ENCODE data around the gene SUN3.

The SUN3 gene

DNA sequence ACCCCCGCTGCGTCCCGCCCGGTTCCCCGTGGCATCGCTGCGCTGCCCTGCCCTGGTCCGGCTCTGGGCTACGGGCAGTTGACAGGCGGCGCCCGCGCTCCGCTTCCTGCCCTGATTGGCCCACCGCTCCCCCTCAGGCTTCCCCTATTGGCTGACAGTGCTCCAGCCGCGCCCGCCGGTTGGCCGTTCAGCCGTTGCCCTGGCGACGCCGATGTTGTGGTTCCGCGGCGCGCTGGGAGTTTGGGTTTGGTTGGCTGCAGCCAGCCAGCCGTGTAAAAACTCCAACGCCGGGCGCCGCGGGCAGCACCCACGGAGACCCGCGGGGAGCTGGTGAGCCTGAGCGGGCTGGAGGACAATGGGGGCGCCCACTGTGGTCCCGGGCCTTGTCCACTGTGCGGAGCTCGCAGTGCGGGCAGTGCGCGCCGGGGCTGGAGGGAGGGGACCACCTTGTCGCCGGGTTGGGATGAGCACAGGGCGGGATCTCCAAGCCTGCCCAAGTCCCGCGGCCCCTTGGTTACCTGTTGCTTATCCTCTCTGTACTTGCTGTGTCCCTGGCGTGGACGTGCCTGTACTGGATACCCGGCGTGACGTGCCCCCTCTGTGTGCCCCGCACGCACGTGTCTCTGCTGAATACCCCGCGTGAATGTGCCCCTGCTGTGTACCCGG is 6.5 kb upstream of the SUN3 start, which contains the start of gene C7orf57:
Gene C7orf57 (plus strand): TSS at position 243 of the 666 bp plus-strand sequence. CDS start 766 bp downstream, outside the sequence.
- Histone ChIP-seq H3K4me1 (ENCODE audit: control insufficient read depth in 1 of 2, insufficient read depth in 2 of 2, low read length in 2 of 2) (peaks cover 8 to 10% of the 10 kb centered on the region in 2 donors), H3K4me3 (ENCODE audit: low read depth in 1 of 2, low read length in 2 of 2) (peak within 1 kb of the TSS; percentile 81 to 84), H3K9ac (ENCODE audit: low read depth in 1 of 2, low read length in 2 of 2) (peak within 1 kb of the TSS in 1 of 2 donors; percentile 51), H3K27ac (ENCODE audit: low read depth, low read length) (no peak within 1 kb of the TSS), H3K9me3 (ENCODE audit: control insufficient read depth in 1 of 2, low read length in 2 of 2) (no peaks in the 10 kb centered on the region), H3K27me3 (ENCODE audit: control insufficient read depth in 1 of 2, insufficient read depth in 2 of 2, low read length in 2 of 2) (peaks cover 16% of the 10 kb centered on the region in 2 donors), H3K36me3 (ENCODE audit: control insufficient read depth in 1 of 2, insufficient read depth in 2 of 2, low read length in 2 of 2) (no peaks in the 10 kb centered on the region)

DNA sequence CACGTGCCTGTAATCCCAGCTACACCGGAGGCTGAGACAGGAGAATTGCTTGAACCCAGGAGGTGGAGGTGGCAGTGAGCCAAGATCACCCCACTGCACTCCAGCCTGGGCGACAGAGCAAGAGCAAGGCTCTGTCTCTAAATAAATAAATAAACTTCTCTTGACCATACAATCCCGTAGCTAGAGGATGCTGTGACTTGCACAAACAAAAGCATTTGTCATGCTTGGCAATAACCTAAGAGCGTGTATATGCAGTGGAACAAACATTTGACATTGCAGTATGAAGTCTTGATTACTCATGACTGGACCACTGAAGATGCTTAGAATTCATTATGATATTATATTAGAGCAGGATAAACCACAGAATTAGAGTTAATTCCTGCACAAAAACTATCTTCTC is 5.0 kb upstream of the SUN3 start:
- no peak overlapping the region for H3K27ac ChIP-seq (ENCODE audit: low read depth, low read length)

DNA sequence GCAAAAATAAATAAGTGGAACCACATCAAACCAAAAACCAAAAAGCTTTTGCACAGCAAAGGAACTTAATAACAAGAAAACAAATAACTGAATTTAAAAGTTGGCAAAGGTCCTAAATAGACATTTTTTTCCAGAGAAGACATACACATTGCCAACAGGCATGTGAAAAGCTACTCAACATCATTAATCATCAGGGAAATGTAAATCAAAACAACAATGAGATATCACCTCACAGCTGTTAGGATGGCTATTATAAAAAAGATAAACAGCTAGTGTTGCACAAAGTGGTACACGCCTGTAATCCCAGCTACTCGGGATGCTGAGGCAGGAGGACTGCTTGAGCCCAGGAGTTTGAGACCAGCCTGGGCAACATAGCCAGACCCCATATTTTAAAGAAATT is 2.2 kb upstream of the SUN3 start:
- Histone ChIP-seq H3K4me3 (ENCODE audit: low read depth in 1 of 2, low read length in 2 of 2) (no peak overlapping the region), H3K9me3 (ENCODE audit: control insufficient read depth in 1 of 2, low read length in 2 of 2) (no peaks in the 10 kb centered on the region), H3K36me3 (ENCODE audit: control insufficient read depth in 1 of 2, insufficient read depth in 2 of 2, low read length in 2 of 2) (no peaks in the 10 kb centered on the region), H3K9ac (ENCODE audit: low read depth in 1 of 2, low read length in 2 of 2) (no peak overlapping the region), H3K4me1 (ENCODE audit: control insufficient read depth in 1 of 2, insufficient read depth in 2 of 2, low read length in 2 of 2) (peaks cover 6 to 7% of the 10 kb centered on the region in 2 donors), H3K27me3 (ENCODE audit: control insufficient read depth in 1 of 2, insufficient read depth in 2 of 2, low read length in 2 of 2) (peaks cover 5 to 7% of the 10 kb centered on the region in 2 donors), H3K27ac (ENCODE audit: low read depth, low read length) (no peak overlapping the region)

More for the DNA sequence above, 5.0 kb upstream of the SUN3 start:
- peaks cover 8 to 10% of the 10 kb centered on the region in 2 donors for H3K4me1 ChIP-seq (ENCODE audit: control insufficient read depth in 1 of 2, insufficient read depth in 2 of 2, low read length in 2 of 2)
- H3K36me3 ChIP-seq (ENCODE audit: control insufficient read depth in 1 of 2, insufficient read depth in 2 of 2, low read length in 2 of 2) = no peaks in the 10 kb centered on the region
- no peaks in the 10 kb centered on the region for H3K9me3 ChIP-seq (ENCODE audit: control insufficient read depth in 1 of 2, low read length in 2 of 2)
- no peak overlapping the region for H3K9ac ChIP-seq (ENCODE audit: low read depth in 1 of 2, low read length in 2 of 2)
- no peak overlapping the region for H3K4me3 ChIP-seq (ENCODE audit: low read depth in 1 of 2, low read length in 2 of 2)
- peaks cover 16% of the 10 kb centered on the region in 2 donors for H3K27me3 ChIP-seq (ENCODE audit: control insufficient read depth in 1 of 2, insufficient read depth in 2 of 2, low read length in 2 of 2)

DNA sequence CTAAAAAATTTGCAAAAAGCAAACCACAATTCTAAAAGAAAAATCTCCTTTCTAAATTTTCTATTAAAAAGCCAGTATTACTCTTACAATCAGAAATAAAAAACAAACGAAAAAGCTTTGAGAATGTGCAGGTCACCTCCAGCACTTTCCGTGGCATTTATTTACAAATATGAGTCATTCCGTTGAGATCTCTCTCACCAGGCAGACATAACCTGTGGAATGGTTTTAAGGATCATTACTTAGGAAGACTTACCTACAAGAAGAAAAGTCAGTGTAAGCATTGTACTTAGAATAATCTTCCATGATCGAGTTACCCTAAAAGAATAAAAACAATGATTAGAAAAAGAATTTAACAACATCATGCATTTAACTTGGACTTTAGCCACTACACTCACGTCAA is 3.3 kb downstream of the SUN3 start:
- no peaks in the 10 kb centered on the region for H3K4me1 ChIP-seq (ENCODE audit: control insufficient read depth in 1 of 2, insufficient read depth in 2 of 2, low read length in 2 of 2)
- H3K9me3 ChIP-seq (ENCODE audit: control insufficient read depth in 1 of 2, low read length in 2 of 2) = no peaks in the 10 kb centered on the region
- H3K27ac ChIP-seq (ENCODE audit: low read depth, low read length) = no peak overlapping the region
- H3K9ac ChIP-seq (ENCODE audit: low read depth in 1 of 2, low read length in 2 of 2) = no peak overlapping the region
- H3K36me3 ChIP-seq (ENCODE audit: control insufficient read depth in 1 of 2, insufficient read depth in 2 of 2, low read length in 2 of 2) = no peaks in the 10 kb centered on the region
- no peaks in the 10 kb centered on the region for H3K27me3 ChIP-seq (ENCODE audit: control insufficient read depth in 1 of 2, insufficient read depth in 2 of 2, low read length in 2 of 2)
- no peak overlapping the region for H3K4me3 ChIP-seq (ENCODE audit: low read depth in 1 of 2, low read length in 2 of 2)

DNA sequence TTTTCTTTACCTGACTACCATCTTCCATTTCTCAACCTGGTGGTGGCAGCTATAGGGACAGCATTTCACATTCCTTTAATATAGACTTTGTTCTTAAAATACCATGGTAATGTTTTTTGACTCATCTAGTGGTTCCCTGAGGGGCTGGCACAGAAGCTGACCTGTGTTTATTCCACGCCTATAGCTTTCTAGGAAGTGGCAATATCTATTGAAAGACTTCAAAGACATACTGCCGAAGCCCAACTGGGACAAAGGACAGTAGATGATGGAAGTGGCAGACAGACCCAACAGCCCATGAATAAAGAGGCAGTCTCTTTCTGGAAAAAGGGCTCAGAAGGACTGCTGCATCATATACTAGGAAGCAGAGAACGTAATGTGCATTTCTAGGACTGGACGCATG is 11.2 kb downstream of the SUN3 start:
- no peak overlapping the region for H3K27ac ChIP-seq (ENCODE audit: low read depth, low read length)
- no peaks in the 10 kb centered on the region for H3K4me1 ChIP-seq (ENCODE audit: control insufficient read depth in 1 of 2, insufficient read depth in 2 of 2, low read length in 2 of 2)
- no peaks in the 10 kb centered on the region for H3K9me3 ChIP-seq (ENCODE audit: control insufficient read depth in 1 of 2, low read length in 2 of 2)
- H3K36me3 ChIP-seq (ENCODE audit: control insufficient read depth in 1 of 2, insufficient read depth in 2 of 2, low read length in 2 of 2) = no peaks in the 10 kb centered on the region
- H3K27me3 ChIP-seq (ENCODE audit: control insufficient read depth in 1 of 2, insufficient read depth in 2 of 2, low read length in 2 of 2) = no peaks in the 10 kb centered on the region
- H3K9ac ChIP-seq (ENCODE audit: low read depth in 1 of 2, low read length in 2 of 2) = no peak overlapping the region
- H3K4me3 ChIP-seq (ENCODE audit: low read depth in 1 of 2, low read length in 2 of 2) = no peak overlapping the region

DNA sequence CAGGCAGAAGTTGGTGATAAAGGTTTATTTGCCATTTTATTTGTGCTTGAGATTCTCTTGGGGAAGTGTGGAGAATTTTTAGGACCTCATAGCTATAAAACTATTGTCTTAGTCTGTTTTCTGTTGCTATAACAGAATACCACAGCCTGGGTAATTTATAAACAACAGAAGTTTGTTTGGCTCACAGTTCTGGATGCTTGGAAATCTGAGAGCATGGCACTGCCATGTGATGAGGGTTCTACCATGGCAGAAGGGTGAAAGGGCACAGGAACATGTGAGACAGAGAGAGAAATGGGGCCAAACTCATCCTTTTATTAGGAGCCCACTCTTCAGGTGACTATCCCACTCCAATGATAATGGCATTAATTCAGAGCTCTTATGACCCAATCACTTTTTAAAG is 12.3 kb downstream of the SUN3 start:
- no peaks in the 10 kb centered on the region for H3K4me1 ChIP-seq (ENCODE audit: control insufficient read depth in 1 of 2, insufficient read depth in 2 of 2, low read length in 2 of 2)
- H3K9ac ChIP-seq (ENCODE audit: low read depth in 1 of 2, low read length in 2 of 2) = no peak overlapping the region
- no peak overlapping the region for H3K4me3 ChIP-seq (ENCODE audit: low read depth in 1 of 2, low read length in 2 of 2)
- no peaks in the 10 kb centered on the region for H3K27me3 ChIP-seq (ENCODE audit: control insufficient read depth in 1 of 2, insufficient read depth in 2 of 2, low read length in 2 of 2)
- H3K9me3 ChIP-seq (ENCODE audit: control insufficient read depth in 1 of 2, low read length in 2 of 2) = no peaks in the 10 kb centered on the region
- no peak overlapping the region for H3K27ac ChIP-seq (ENCODE audit: low read depth, low read length)
- no peaks in the 10 kb centered on the region for H3K36me3 ChIP-seq (ENCODE audit: control insufficient read depth in 1 of 2, insufficient read depth in 2 of 2, low read length in 2 of 2)

DNA sequence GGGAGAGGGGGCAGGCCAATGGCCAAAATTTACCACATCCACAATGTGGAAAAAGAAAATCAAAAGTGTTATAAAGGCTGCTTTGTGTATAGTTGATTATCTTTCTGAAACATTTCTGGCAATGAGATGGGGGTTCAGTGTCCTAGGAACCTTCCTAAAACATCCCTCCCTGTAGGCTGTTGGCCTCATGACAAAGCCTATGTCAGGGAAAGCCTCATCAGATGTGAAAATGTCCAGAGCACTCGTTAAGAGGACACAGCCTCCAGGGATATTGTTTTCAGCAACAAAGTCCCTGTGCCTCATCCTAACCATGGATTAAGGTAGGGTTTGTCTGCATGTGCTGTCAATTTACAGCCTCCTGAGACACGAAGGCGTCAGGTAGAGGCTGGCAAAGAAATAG is 17.0 kb downstream of the SUN3 start:
- Histone ChIP-seq H3K36me3 (ENCODE audit: control insufficient read depth in 1 of 2, insufficient read depth in 2 of 2, low read length in 2 of 2) (no peaks in the 10 kb centered on the region), H3K9ac (ENCODE audit: low read depth in 1 of 2, low read length in 2 of 2) (no peak overlapping the region), H3K4me3 (ENCODE audit: low read depth in 1 of 2, low read length in 2 of 2) (no peak overlapping the region), H3K9me3 (ENCODE audit: control insufficient read depth in 1 of 2, low read length in 2 of 2) (no peaks in the 10 kb centered on the region), H3K27me3 (ENCODE audit: control insufficient read depth in 1 of 2, insufficient read depth in 2 of 2, low read length in 2 of 2) (no peaks in the 10 kb centered on the region), H3K4me1 (ENCODE audit: control insufficient read depth in 1 of 2, insufficient read depth in 2 of 2, low read length in 2 of 2) (no peaks in the 10 kb centered on the region), H3K27ac (ENCODE audit: low read depth, low read length) (no peak overlapping the region)

DNA sequence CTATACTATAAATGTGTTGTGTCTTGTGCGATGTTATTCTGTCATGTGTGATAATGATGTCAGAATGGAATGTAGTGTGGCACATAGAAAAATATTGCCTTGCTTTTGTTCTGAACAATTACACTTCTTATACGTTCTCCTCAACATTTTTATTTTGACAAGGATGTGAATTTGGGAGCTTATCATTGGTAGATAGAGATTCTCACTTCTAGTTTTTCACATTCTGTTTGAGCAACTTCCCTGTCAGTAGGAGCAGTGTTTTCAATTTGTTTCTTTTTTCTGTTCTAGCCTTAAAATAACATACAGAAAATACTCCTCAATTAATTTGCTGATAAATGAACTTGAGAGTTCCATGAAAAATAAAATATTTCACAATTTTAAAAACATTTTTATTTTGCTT is 17.6 kb downstream of the SUN3 start:
- Histone ChIP-seq H3K9me3 (ENCODE audit: control insufficient read depth in 1 of 2, low read length in 2 of 2) (no peaks in the 10 kb centered on the region), H3K4me3 (ENCODE audit: low read depth in 1 of 2, low read length in 2 of 2) (no peak overlapping the region), H3K27ac (ENCODE audit: low read depth, low read length) (no peak overlapping the region), H3K36me3 (ENCODE audit: control insufficient read depth in 1 of 2, insufficient read depth in 2 of 2, low read length in 2 of 2) (no peaks in the 10 kb centered on the region), H3K4me1 (ENCODE audit: control insufficient read depth in 1 of 2, insufficient read depth in 2 of 2, low read length in 2 of 2) (peaks cover 0 to 3% of the 10 kb centered on the region in 2 donors), H3K27me3 (ENCODE audit: control insufficient read depth in 1 of 2, insufficient read depth in 2 of 2, low read length in 2 of 2) (no peaks in the 10 kb centered on the region), H3K9ac (ENCODE audit: low read depth in 1 of 2, low read length in 2 of 2) (no peak overlapping the region)

DNA sequence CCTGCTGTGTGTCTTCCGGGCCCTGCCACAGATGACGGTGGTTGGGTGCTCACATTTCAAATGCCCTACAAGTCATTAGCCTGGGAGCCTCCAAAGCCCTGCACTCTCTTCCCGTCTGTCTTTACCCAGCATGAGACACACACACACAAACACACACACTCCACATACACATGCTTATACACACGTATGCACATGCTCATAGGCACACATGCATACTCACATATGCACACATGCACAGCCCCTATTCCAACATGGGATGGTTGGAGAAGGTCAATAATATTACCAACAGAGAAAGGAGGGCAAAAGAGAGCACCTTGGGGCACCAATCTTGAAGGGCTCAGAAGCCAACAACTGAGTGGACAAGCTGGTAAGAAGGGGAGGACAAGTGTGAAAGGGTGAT is 19.0 kb downstream of the SUN3 start:
- H3K27ac ChIP-seq (ENCODE audit: low read depth, low read length) = no peak overlapping the region
- no peak overlapping the region for H3K9ac ChIP-seq (ENCODE audit: low read depth in 1 of 2, low read length in 2 of 2)
- no peak overlapping the region for H3K4me3 ChIP-seq (ENCODE audit: low read depth in 1 of 2, low read length in 2 of 2)
- H3K9me3 ChIP-seq (ENCODE audit: control insufficient read depth in 1 of 2, low read length in 2 of 2) = no peaks in the 10 kb centered on the region
- H3K36me3 ChIP-seq (ENCODE audit: control insufficient read depth in 1 of 2, insufficient read depth in 2 of 2, low read length in 2 of 2) = no peaks in the 10 kb centered on the region
- peaks cover 11 to 12% of the 10 kb centered on the region in 2 donors for H3K4me1 ChIP-seq (ENCODE audit: control insufficient read depth in 1 of 2, insufficient read depth in 2 of 2, low read length in 2 of 2)
- no peaks in the 10 kb centered on the region for H3K27me3 ChIP-seq (ENCODE audit: control insufficient read depth in 1 of 2, insufficient read depth in 2 of 2, low read length in 2 of 2)

DNA sequence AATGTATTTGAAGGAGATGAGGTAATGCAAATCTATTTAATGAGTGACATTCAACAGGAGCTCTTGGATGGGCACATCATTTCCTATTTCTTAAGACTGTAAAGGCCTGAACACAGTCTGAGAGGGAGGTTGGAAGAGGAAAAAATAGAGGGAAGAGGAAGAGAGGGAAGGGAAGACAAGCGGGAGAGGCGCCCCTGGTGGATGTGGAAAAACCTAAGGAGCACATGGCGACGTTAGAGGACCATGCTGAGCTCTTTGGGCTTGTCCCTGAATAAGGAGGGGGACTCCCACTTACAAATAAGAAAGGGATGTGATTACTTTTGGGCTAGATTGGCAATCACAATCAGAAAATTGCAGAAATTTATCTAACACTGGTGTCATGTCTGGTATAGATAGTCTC is 19.6 kb downstream of the SUN3 start:
- no peak overlapping the region for H3K9ac ChIP-seq (ENCODE audit: low read depth in 1 of 2, low read length in 2 of 2)
- H3K36me3 ChIP-seq (ENCODE audit: control insufficient read depth in 1 of 2, insufficient read depth in 2 of 2, low read length in 2 of 2) = no peaks in the 10 kb centered on the region
- H3K9me3 ChIP-seq (ENCODE audit: control insufficient read depth in 1 of 2, low read length in 2 of 2) = no peaks in the 10 kb centered on the region
- H3K27ac ChIP-seq (ENCODE audit: low read depth, low read length) = no peak overlapping the region
- H3K27me3 ChIP-seq (ENCODE audit: control insufficient read depth in 1 of 2, insufficient read depth in 2 of 2, low read length in 2 of 2) = no peaks in the 10 kb centered on the region
- peaks cover 18 to 19% of the 10 kb centered on the region in 2 donors for H3K4me1 ChIP-seq (ENCODE audit: control insufficient read depth in 1 of 2, insufficient read depth in 2 of 2, low read length in 2 of 2)
- no peak overlapping the region for H3K4me3 ChIP-seq (ENCODE audit: low read depth in 1 of 2, low read length in 2 of 2)
